Kidney (tissue), 14 donors: ENCODE results near the gene ZC3HAV1. TPM values are rescaled to one million over a fixed set of nuclear protein-coding genes. Genes with fewer than 3 reads are reported as not detected.
"Not testable (repeated sequence)": the region's sequence is repeated elsewhere in the genome, so short reads cannot be mapped to it uniquely, and the experiment has no call there.

ENCODE experiments used
- DNase-seq, 5 donors: peaks; one replicate each; pipeline ENCODE4 v3.0.0-alpha.2; 2013 to 2020
- FAIRE-seq: peaks from 2 replicates; lab custom pipeline; 2012; peaks lifted over from hg19 to GRCh38; lab: Jason Lieb, UNC
- H3K27ac ChIP-seq, 2 donors: one replicate each; pipeline ENCODE4 v1.7.0; 2013; ENCODE audit warnings: low read depth in 2 of 2, low read length in 2 of 2, inconsistent platforms in 1 of 2
- H3K27me3 ChIP-seq: one replicate; pipeline ENCODE4 v1.7.1; 2013; ENCODE audit warnings: low read length, inconsistent platforms; ENCODE audit not compliant: control insufficient read depth, insufficient read depth
- H3K36me3 ChIP-seq, 3 donors: one replicate each; pipeline versions ENCODE4 v1.7.0 to v1.7.1; 2013; ENCODE audit warnings: low read length in 3 of 3, control low read depth in 1 of 3, inconsistent platforms in 1 of 3; ENCODE audit not compliant: insufficient read depth in 3 of 3, control insufficient read depth in 2 of 3
- H3K4me1 ChIP-seq, 3 donors: one replicate each; pipeline versions ENCODE4 v1.7.0 to v1.7.1; 2013; ENCODE audit warnings: low read length in 3 of 3, inconsistent platforms in 1 of 3, low read depth in 1 of 3; ENCODE audit not compliant: control insufficient read depth in 2 of 3, insufficient read depth in 2 of 3
- H3K4me3 ChIP-seq, 3 donors: one replicate each; pipeline versions ENCODE4 v1.7.0 to v1.8.1; 2013; ENCODE audit warnings: low read length in 3 of 3, control low read depth in 1 of 3, inconsistent platforms in 1 of 3
- H3K9ac ChIP-seq, 3 donors: one replicate each; pipeline versions ENCODE4 v1.7.0 to v1.7.1; 2013; ENCODE audit warnings: low read length in 3 of 3, control low read depth in 1 of 3, inconsistent platforms in 1 of 3
- H3K9me3 ChIP-seq, 3 donors: one replicate each; pipeline versions ENCODE4 v1.7.0 to v1.7.1; 2013; ENCODE audit warnings: low read length in 3 of 3, control low read depth in 1 of 3, inconsistent platforms in 1 of 3; ENCODE audit not compliant: control insufficient read depth in 2 of 3, insufficient read depth in 1 of 3
- CTCF ChIP-seq: IDR thresholded peaks from 3 replicates; pipeline ENCODE4 v1.5.1; 2012; ENCODE audit warnings: mild to moderate bottlenecking, moderate library complexity, borderline replicate concordance; ENCODE audit not compliant: insufficient read depth; ENCODE audit errors: extremely low read depth
- intact Hi-C: fragments of 100-400 bp; cut with DNase I; formaldehyde crosslinking; loops from one replicate; pipeline ENCODE4 v1.11.1; 2022
- polyA plus RNA-seq: library from polyadenylated mRNA; stranded (reverse); fragments of 350-450 nt; fragmentation: Illumina TruSeq; extraction: RNeasy Lipid Tissue Mini Kit (QIAGEN cat#74804); gene quantifications from one replicate; pipeline ENCODE4 v1.2.3, GENCODE V29; 2014; ENCODE audit warnings: low read depth, low replicate concordance; ENCODE audit not compliant: insufficient read depth
- total RNA-seq: library from RNA; stranded (reverse); fragmentation: NEBNext Ultra II Directional; extraction: Animal tissue kit (Norgen Biotek cat#: 25700); gene quantifications from one replicate; pipeline ENCODE4 v1.2.1, GENCODE V29; 2021
- donor health status: control.
- donor health status: control.
- donor health status: control.
- donor health status: control.
- donor health status: control.
- donor health status: DM: yes; HTN: yes; CAD: no.
- donor health status: Normal renal cell carcinoma (clear cell type).

Gene ZC3HAV1
- total and polyA plus RNA-seq, 2 donors from 2014 or later = 11.1 to 40.2 TPM

GRCh38 chr7:139095194-139095659 is 14.3 kb downstream of the ZC3HAV1 start:
- Histone ChIP-seq H3K4me1 (peaks cover 0 to 8% (median 2%) of the 10 kb centered on the region in 3 donors), H3K36me3 (no peaks in the 10 kb centered on the region), H3K9me3 (no peaks in the 10 kb centered on the region), H3K9ac (no peak overlapping the region), H3K27ac (no peak overlapping the region), H3K27me3 (no peaks in the 10 kb centered on the region), H3K4me3 (no peak overlapping the region)
- no peak for TF ChIP-seq CTCF
- FAIRE-seq = no peak
- intact Hi-C loops = no loop called here
- no peak for DNase-seq

- H3K4me3 ChIP-seq = no peak overlapping the region
- H3K9ac ChIP-seq = no peak overlapping the region
- peaks cover 0 to 8% (median 2%) of the 10 kb centered on the region in 3 donors for H3K4me1 ChIP-seq
These were observed 14.9 kb downstream of the ZC3HAV1 start for GRCh38 chr7:139094596-139094995.

GRCh38 chr7:139094030-139094429 is 15.5 kb downstream of the ZC3HAV1 start:
- Histone ChIP-seq H3K9me3 (no peaks in the 10 kb centered on the region), H3K36me3 (no peaks in the 10 kb centered on the region), H3K4me3 (no peak overlapping the region), H3K27ac (no peak overlapping the region), H3K27me3 (no peaks in the 10 kb centered on the region), H3K4me1 (peaks cover 0 to 8% (median 2%) of the 10 kb centered on the region in 3 donors), H3K9ac (no peak overlapping the region)
- no peak for TF ChIP-seq CTCF
- FAIRE-seq (no peak), DNase-seq (no peak)
- intact Hi-C loops = no loop called here

More at GRCh38 chr7:139094596-139094995, 14.9 kb downstream of the ZC3HAV1 start:
- no peak for TF ChIP-seq CTCF
- FAIRE-seq (no peak), DNase-seq (peak in 1 of 5 donors; percentile 39)
- Histone ChIP-seq H3K36me3 (no peaks in the 10 kb centered on the region), H3K27me3 (no peaks in the 10 kb centered on the region), H3K9me3 (no peaks in the 10 kb centered on the region), H3K27ac (no peak overlapping the region)
- intact Hi-C loops = no loop called here

- intact Hi-C loops, H3K9ac ChIP-seq, DNase-seq, H3K27ac ChIP-seq, H3K9me3 ChIP-seq, H3K27me3 ChIP-seq, H3K4me1 ChIP-seq, H3K36me3 ChIP-seq, FAIRE-seq, H3K4me3 ChIP-seq: not testable (repeated sequence)
These were observed 16.0 kb downstream of the ZC3HAV1 start for GRCh38 chr7:139093512-139093911.
